Prostate gland (tissue), 2 donors: ENCODE results near the gene EXD2. TPM values are rescaled to one million over a fixed set of nuclear protein-coding genes. Genes with fewer than 3 reads are reported as not detected.

Source experiments
- DNase-seq: peaks from one replicate; pipeline ENCODE4 v3.0.0-alpha.2; 2019; ENCODE audit warnings: low spot score
- H3K27ac ChIP-seq, 2 donors: fragments of 200-600 bp; sonication (generic); 2 replicates each; pipeline ENCODE4 v1.5.1; 2017 to 2019
- H3K27me3 ChIP-seq: fragments of 200-600 bp; sonication (generic); replicated peaks from 2 replicates; pipeline ENCODE4 v1.5.1; 2019; ENCODE audit not compliant: insufficient read depth
- H3K36me3 ChIP-seq, 2 donors: fragments of 200-600 bp; sonication (generic); 1 replicate in 1 of 2; 2 replicates in 1 of 2; pipeline versions ENCODE4 v1.5.1 to v1.8.1; 2017 to 2019
- H3K4me1 ChIP-seq: fragments of 200-600 bp; sonication (generic); replicated peaks from 2 replicates; pipeline ENCODE4 v1.5.1; 2019
- H3K4me3 ChIP-seq, 2 donors: fragments of 200-600 bp; sonication (generic); 2 replicates each; pipeline ENCODE4 v1.5.1; 2017 to 2019
- H3K9me3 ChIP-seq: fragments of 200-600 bp; sonication (generic); 2 replicates; pipeline ENCODE4 v1.5.1; 2017
- POLR2A ChIP-seq: fragments of 450-650 bp; IDR thresholded peaks from one replicate; pipeline ENCODE4 v1.6.1; 2016; ENCODE audit warnings: antibody characterized with exemption, mild to moderate bottlenecking
- POLR2AphosphoS5 ChIP-seq: sonication (generic); formaldehyde crosslinking; IDR thresholded peaks from one replicate; pipeline ENCODE4 v1.6.1; 2017; ENCODE audit warnings: antibody characterized with exemption
- WGBS: methylation state at CpG from one replicate; pipeline ENCODE4 v1.1.5; 2018; 5-methylcytosine and 5-hydroxymethylcytosine counted together
- intact Hi-C: fragments of 100-400 bp; cut with DNase I; formaldehyde crosslinking; loops from one replicate; pipeline ENCODE4 v1.14.2; 2022
- total RNA-seq, 2 donors: library from RNA; depleted of rRNA; stranded (reverse); fragments of >200 nt; gene quantifications; one replicate each; pipeline ENCODE4 v1.1.0, GENCODE V29; 2016
- TF ChIP-seq, protein P1 (sequence below), 4 experiments: fragments of 200-600 bp in 2 of 4; fragments of 450-650 bp in 2 of 4; sonication (generic) in 2 of 4; IDR thresholded peaks; 1 replicate in 3 of 4; 2 replicates in 1 of 4; pipeline ENCODE4 v1.5.1; 2016 to 2019; ENCODE audit warnings: antibody characterized with exemption in 4 of 4, mild to moderate bottlenecking in 2 of 4, moderate library complexity in 2 of 4

The EXD2 gene
- total RNA-seq, 2 donors from 2014 or later: 22.7 to 25.3 TPM

DNA sequence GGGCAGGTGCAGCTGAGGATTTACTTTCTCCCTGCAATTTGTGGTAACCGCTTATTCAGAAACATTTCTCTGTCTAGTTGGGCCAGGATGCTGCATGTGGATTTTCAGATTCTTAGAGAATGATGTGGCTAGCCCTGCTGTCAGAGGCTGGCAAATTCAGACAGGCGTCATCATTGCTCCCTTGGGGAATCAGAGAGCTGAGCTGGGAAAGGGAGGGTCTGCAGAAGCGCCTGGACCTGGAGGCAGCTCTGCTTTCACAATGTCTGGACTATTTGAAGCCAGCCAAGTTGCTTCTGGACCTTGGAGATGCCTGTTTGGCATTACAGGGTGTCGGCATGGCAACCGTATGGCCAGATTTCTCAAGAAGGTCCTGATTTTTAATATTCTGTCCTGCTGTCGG, 72.1 kb downstream of the EXD2 start:
- Histone ChIP-seq H3K27me3 (no peaks in the 10 kb centered on the region), H3K4me3 (no peak overlapping the region), H3K36me3 (no peaks in the 10 kb centered on the region), H3K27ac (no peak overlapping the region), H3K9me3 (no peaks in the 10 kb centered on the region), H3K4me1 (no peaks in the 10 kb centered on the region)
- WGBS: 89% methylated on average over 6 of the region's 6 CpGs
- intact Hi-C loops: no loop called here
- TF ChIP-seq, protein P1, sequence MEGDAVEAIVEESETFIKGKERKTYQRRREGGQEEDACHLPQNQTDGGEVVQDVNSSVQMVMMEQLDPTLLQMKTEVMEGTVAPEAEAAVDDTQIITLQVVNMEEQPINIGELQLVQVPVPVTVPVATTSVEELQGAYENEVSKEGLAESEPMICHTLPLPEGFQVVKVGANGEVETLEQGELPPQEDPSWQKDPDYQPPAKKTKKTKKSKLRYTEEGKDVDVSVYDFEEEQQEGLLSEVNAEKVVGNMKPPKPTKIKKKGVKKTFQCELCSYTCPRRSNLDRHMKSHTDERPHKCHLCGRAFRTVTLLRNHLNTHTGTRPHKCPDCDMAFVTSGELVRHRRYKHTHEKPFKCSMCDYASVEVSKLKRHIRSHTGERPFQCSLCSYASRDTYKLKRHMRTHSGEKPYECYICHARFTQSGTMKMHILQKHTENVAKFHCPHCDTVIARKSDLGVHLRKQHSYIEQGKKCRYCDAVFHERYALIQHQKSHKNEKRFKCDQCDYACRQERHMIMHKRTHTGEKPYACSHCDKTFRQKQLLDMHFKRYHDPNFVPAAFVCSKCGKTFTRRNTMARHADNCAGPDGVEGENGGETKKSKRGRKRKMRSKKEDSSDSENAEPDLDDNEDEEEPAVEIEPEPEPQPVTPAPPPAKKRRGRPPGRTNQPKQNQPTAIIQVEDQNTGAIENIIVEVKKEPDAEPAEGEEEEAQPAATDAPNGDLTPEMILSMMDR (IDR thresholded peaks at IDR 0.05): no peak
- TF ChIP-seq POLR2AphosphoS5 (no peak), POLR2A (no peak)
- DNase-seq: no peak

DNA sequence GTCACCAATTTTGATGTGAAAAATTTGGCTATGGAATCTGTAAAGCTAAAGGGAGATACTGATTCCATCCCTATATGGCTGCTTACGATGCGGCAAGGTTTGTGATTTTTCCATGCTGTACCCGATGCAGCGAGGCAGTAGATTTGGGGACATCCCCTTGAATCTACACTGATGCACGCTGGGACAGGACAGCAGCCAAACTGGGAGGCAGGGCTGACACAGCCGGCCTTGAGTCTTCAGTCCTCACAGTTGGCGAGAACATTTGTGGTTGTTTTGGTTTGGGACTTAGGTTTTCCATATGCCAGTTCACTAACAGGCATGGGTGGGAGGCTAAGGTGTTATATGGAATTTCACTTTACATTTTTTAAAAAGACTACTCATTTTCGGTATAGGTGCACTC, 72.5 kb downstream of the EXD2 start:
- intact Hi-C loops: no loop called here
- Histone ChIP-seq H3K4me3 (no peak overlapping the region), H3K27ac (no peak overlapping the region), H3K36me3 (no peaks in the 10 kb centered on the region), H3K9me3 (no peaks in the 10 kb centered on the region), H3K27me3 (no peaks in the 10 kb centered on the region), H3K4me1 (no peaks in the 10 kb centered on the region)
- WGBS: 92% methylated on average over 8 of the region's 8 CpGs
- TF ChIP-seq, protein P1 (IDR thresholded peaks at IDR 0.05): no peak
- TF ChIP-seq POLR2A: no peak
- TF ChIP-seq POLR2AphosphoS5: no peak
- DNase-seq: no peak

DNA sequence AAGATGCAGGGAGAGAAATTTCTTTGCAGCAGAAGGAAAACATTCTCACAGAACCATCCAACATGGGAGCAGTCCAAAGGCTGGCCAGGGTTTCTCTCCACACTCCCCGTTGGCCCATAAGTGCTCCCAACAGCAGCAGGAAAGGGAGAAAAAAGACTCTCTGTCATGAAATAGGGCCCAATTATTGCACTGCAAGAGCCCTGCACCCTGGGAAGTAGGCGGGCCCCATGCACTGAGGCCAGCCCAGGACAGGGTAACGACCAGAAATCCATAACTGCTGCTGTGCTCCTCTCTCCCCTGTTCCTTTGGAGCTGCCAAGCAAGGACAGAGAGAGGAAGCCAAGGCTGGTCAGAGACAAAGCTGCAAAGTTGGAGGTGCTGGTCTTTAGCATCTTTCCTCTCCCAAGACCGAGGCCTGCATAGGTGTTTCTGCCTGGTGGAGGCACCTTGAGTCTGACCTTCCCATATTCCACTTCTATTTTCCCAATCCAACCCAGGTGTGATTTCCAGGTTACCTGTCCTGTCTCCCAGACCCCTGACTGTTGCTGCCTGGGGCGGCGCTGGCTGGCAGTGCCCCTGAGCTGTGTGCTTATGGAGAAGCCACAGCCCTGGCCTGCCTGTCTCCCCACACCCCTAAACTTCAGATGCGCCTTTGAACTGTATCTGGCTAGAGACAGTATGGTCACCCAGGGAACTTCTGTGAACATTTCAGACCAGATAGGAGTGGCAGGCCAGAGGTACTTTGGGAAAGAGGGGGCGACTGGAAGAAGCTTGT, 75.5 kb downstream of the EXD2 start:
- TF ChIP-seq POLR2A: no peak
- no peak for TF ChIP-seq POLR2AphosphoS5
- TF ChIP-seq, protein P1 (IDR thresholded peaks at IDR 0.05): no peak
- Histone ChIP-seq H3K27ac (no peak overlapping the region), H3K27me3 (no peaks in the 10 kb centered on the region), H3K4me3 (no peak overlapping the region), H3K4me1 (no peaks in the 10 kb centered on the region), H3K9me3 (no peaks in the 10 kb centered on the region), H3K36me3 (no peaks in the 10 kb centered on the region)
- intact Hi-C loops: no loop called here
- no peak for DNase-seq
- WGBS: 89% methylated on average over 8 of the region's 8 CpGs

DNA sequence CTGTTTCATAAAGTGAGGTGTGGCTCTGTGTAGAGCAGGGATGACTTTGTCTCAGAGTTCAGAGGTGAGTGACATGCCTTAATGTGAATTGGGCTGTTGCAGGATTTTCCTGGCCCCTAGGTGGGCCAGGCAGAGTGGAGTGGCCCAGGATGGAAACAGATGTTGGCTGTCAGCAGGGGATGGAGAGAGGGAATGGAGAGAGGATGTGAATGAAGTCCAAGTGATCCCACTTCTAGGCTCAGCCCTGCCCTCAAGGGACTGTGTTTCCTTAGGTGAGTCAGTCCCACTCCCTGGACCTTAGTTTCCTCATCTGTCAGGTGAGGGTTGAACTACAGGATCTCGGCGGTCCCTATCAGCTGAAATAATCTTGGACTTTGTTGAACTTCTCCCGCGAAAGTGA, 76.2 kb downstream of the EXD2 start:
- no peaks in the 10 kb centered on the region for H3K27me3 ChIP-seq
- TF ChIP-seq, protein P1 (IDR thresholded peaks at IDR 0.05): no peak
- no peak for TF ChIP-seq POLR2AphosphoS5
- no peak for TF ChIP-seq POLR2A
- H3K9me3 ChIP-seq: no peaks in the 10 kb centered on the region
- intact Hi-C loops: no loop called here
- DNase-seq: no peak
- WGBS: 74% methylated on average over 4 of the region's 4 CpGs
- H3K36me3 ChIP-seq: no peaks in the 10 kb centered on the region
- H3K27ac ChIP-seq: no peak overlapping the region
- H3K4me1 ChIP-seq: no peaks in the 10 kb centered on the region
- no peak overlapping the region for H3K4me3 ChIP-seq

DNA sequence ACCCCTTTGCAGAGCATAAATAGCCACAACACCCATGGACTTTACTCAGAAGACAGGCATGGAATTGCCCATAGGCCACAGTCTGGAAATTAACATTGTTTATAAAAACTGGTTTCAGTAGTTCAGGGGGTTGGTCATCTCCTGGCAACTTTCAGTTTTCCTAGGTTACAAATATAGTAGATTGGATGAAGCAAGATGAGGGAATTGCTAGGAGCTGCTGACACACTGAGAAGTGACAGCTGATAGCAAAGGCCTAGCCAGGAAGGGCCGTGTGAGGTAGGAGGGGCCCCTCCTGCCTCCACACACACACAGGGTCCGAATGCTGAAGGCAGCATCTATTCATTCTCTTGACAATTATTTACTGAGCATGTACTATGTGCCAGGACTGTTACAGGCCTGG, 76.9 kb downstream of the EXD2 start:
- no peak overlapping the region for H3K4me3 ChIP-seq
- DNase-seq: no peak
- no peaks in the 10 kb centered on the region for H3K27me3 ChIP-seq
- H3K36me3 ChIP-seq: no peaks in the 10 kb centered on the region
- H3K27ac ChIP-seq: no peak overlapping the region
- TF ChIP-seq POLR2A (no peak), POLR2AphosphoS5 (no peak)
- TF ChIP-seq, protein P1 (IDR thresholded peaks at IDR 0.05): no peak
- no peaks in the 10 kb centered on the region for H3K9me3 ChIP-seq
- WGBS: 70% methylated on average over 2 of the region's 2 CpGs
- intact Hi-C loops: no loop called here
- no peaks in the 10 kb centered on the region for H3K4me1 ChIP-seq
